Measurements from ENCODE around the gene EPHA7.

EPHA7 gene
- 0.12 to 0.52 reads per million in 2 experiments for total RNA-seq

GRCh38 chr6:93419304-93420162, at the start of gene EPHA7:
Gene EPHA7 (minus strand): TSS chr6:93419559. CDS start chr6:93419341, 218 bp downstream.
- no peak for DNase-seq (ENCODE audit: low read depth)

- no peak for DNase-seq (ENCODE audit: low read depth)
Measured at GRCh38 chr6:93468291-93468690, 48.9 kb upstream of the EPHA7 start.

- DNase-seq (ENCODE audit: low read depth) = no peak
Measured at GRCh38 chr6:93454533-93454932, 35.2 kb upstream of the EPHA7 start.

- no peak for DNase-seq (ENCODE audit: low read depth)
Measured at GRCh38 chr6:93453956-93454355, 34.6 kb upstream of the EPHA7 start.

GRCh38 chr6:93447874-93448273, 28.5 kb upstream of the EPHA7 start:
- DNase-seq (ENCODE audit: low read depth) = no peak

- DNase-seq (ENCODE audit: low read depth) = no peak
Measured at GRCh38 chr6:93437491-93437890, 18.1 kb upstream of the EPHA7 start.

- DNase-seq (ENCODE audit: low read depth) = no peak
Measured at GRCh38 chr6:93433592-93433991, 14.2 kb upstream of the EPHA7 start.

- no peak for DNase-seq (ENCODE audit: low read depth)
Measured at GRCh38 chr6:93424303-93425064, 5.1 kb upstream of the EPHA7 start.

GRCh38 chr6:93423542-93423941, 4.2 kb upstream of the EPHA7 start:
- no peak for DNase-seq (ENCODE audit: low read depth)

- DNase-seq (ENCODE audit: low read depth) = no peak
Measured at GRCh38 chr6:93420163-93420795, 920 bp upstream of the EPHA7 start.

- DNase-seq (ENCODE audit: low read depth) = no peak
Measured at GRCh38 chr6:93418408-93419303, 703 bp downstream of the EPHA7 start.

- no peak for DNase-seq (ENCODE audit: low read depth)
Measured at GRCh38 chr6:93418033-93418407, 1.3 kb downstream of the EPHA7 start.

GRCh38 chr6:93417421-93418013, 1.8 kb downstream of the EPHA7 start:
- no peak for DNase-seq (ENCODE audit: low read depth)

GRCh38 chr6:93416571-93417420, 2.6 kb downstream of the EPHA7 start:
- no peak for DNase-seq (ENCODE audit: low read depth)

GRCh38 chr6:93413190-93413589, 6.2 kb downstream of the EPHA7 start:
- DNase-seq (ENCODE audit: low read depth) = no peak

GRCh38 chr6:93412452-93412851, 6.9 kb downstream of the EPHA7 start:
- no peak for DNase-seq (ENCODE audit: low read depth)

GRCh38 chr6:93407186-93407585, 12.2 kb downstream of the EPHA7 start:
- no peak for DNase-seq (ENCODE audit: low read depth)

GRCh38 chr6:93403390-93403789, 16.0 kb downstream of the EPHA7 start:
- DNase-seq (ENCODE audit: low read depth) = no peak

- no peak for DNase-seq (ENCODE audit: low read depth)
Measured at GRCh38 chr6:93398723-93399122, 20.6 kb downstream of the EPHA7 start.

GRCh38 chr6:93394471-93394870, 24.9 kb downstream of the EPHA7 start:
- DNase-seq (ENCODE audit: low read depth) = no peak

All from T follicular helper cell (primary cell).